GM12878 (cell line): ENCODE results near the gene THADA. TPM values are rescaled to one million over a fixed set of nuclear protein-coding genes. Genes with fewer than 3 reads are reported as not detected.

ENCODE experiments used
- ATAC-seq: fragments of 200-7000 bp; cut with Tn5 transposase; 3 replicates; pipeline ENCODE4 v1.9.1; 2020; ENCODE audit warnings: mild to moderate bottlenecking, moderate library complexity
- BruUV-seq: library from RNA; stranded (reverse); fragments of 400-500 nt; replicated peaks from 2 replicates; lab custom pipeline; 2021; lab: Mats Ljungman, UMichigan
- CTCF ChIA-PET: fragments of 300-600 bp; sonication (Branson Sonifier 250); formaldehyde crosslinking; extraction: SDS; loops from one replicate; lab custom pipeline; 2021; ENCODE audit warnings: inconsistent platforms; lab: Yijun Ruan, JAX
- POLR2A ChIA-PET: fragments of 350-600 bp; formaldehyde crosslinking; extraction: SDS; loops from one replicate; lab custom pipeline; 2021; ENCODE audit warnings: inconsistent platforms; lab: Charles Lee
- RAD21 ChIA-PET: fragments of 300-600 bp; sonication (Branson Sonifier 250); formaldehyde crosslinking; loops from one replicate; lab custom pipeline; 2023; ENCODE audit warnings: antibody characterized with exemption; ENCODE audit not compliant: unreplicated experiment; lab: Charles Lee
- SMC1A ChIA-PET: fragments of 300-600 bp; sonication (Branson Sonifier 250); formaldehyde crosslinking; loops from one replicate; lab custom pipeline; 2023; ENCODE audit not compliant: unreplicated experiment, uncharacterized antibody; lab: Charles Lee
- DNase-seq: peaks from one replicate; pipeline ENCODE4 v3.0.0-alpha.2; 2011; ENCODE audit warnings: low read depth, low spot score
- FAIRE-seq: peaks from 3 replicates; lab custom pipeline; 2011; peaks lifted over from hg19 to GRCh38; lab: Jason Lieb, UNC
- H2AFZ ChIP-seq: 2 replicates; pipeline ENCODE4 v1.6.0; 2011; ENCODE audit warnings: low read depth, low read length, control low read depth; ENCODE audit not compliant: control insufficient read depth
- H3K27ac ChIP-seq: 2 replicates; pipeline ENCODE4 v1.5.1; 2011; ENCODE audit warnings: control low read depth; ENCODE audit not compliant: control insufficient read depth, insufficient read depth
- H3K27me3 ChIP-seq, 2 experiments: replicated peaks in 1 of 2; 2 replicates each; pipeline versions ENCODE4 v1.6.0 to v1.6.1; 2011; ENCODE audit warnings: low read length in 1 of 2; ENCODE audit not compliant: control insufficient read depth in 2 of 2, insufficient read depth in 2 of 2
- H3K36me3 ChIP-seq, 2 experiments: 2 replicates each; pipeline ENCODE4 v1.5.1; 2011; ENCODE audit warnings: low read length in 1 of 2; ENCODE audit not compliant: control insufficient read depth in 2 of 2, insufficient read depth in 2 of 2
- H3K4me1 ChIP-seq: 2 replicates; pipeline ENCODE4 v1.6.1; 2011; ENCODE audit warnings: mild to moderate bottlenecking, low read length, moderate library complexity, mixed read lengths; ENCODE audit not compliant: control insufficient read depth, insufficient read depth
- H3K4me2 ChIP-seq: 2 replicates; pipeline ENCODE4 v1.6.0; 2011; ENCODE audit warnings: control low read depth; ENCODE audit not compliant: control insufficient read depth, insufficient read depth
- H3K4me3 ChIP-seq: fragments of 200-600 bp; sonication (generic); 2 replicates; pipeline ENCODE4 v1.5.1; 2016
- H3K79me2 ChIP-seq: 2 replicates; pipeline ENCODE4 v1.6.0; 2011; ENCODE audit warnings: low read length; ENCODE audit not compliant: control insufficient read depth, insufficient read depth
- H3K9ac ChIP-seq: 2 replicates; pipeline ENCODE4 v1.8.0; 2011; ENCODE audit warnings: low read length, control low read depth, mixed read lengths; ENCODE audit not compliant: control insufficient read depth, insufficient read depth
- H3K9me3 ChIP-seq: replicated peaks from 3 replicates; pipeline ENCODE4 v1.5.1; 2011; ENCODE audit warnings: mild to moderate bottlenecking, low read length; ENCODE audit not compliant: control insufficient read depth, insufficient read depth
- H4K20me1 ChIP-seq: 2 replicates; pipeline ENCODE4 v1.6.0; 2011; ENCODE audit not compliant: control insufficient read depth, insufficient read depth
- BACH1 ChIP-seq: fragments of 450-650 bp; IDR thresholded peaks from 2 replicates; pipeline ENCODE4 v1.6.1; 2017; ENCODE audit warnings: mild to moderate bottlenecking, borderline replicate concordance
- CBX5 ChIP-seq: sonication (generic); IDR thresholded peaks from 2 replicates; pipeline ENCODE4 v1.6.1; 2016; ENCODE audit warnings: low read depth, moderate library complexity, mild to moderate bottlenecking, inconsistent platforms
- GABPA ChIP-seq: IDR thresholded peaks from 2 replicates; pipeline ENCODE4 v1.6.1; 2014; ENCODE audit warnings: antibody characterized with exemption, low read depth, mild to moderate bottlenecking, inconsistent platforms
- MEF2B ChIP-seq: fragments of 450-650 bp; IDR thresholded peaks from 2 replicates; pipeline ENCODE4 v1.6.1; 2018; ENCODE audit warnings: mild to moderate bottlenecking, moderate library complexity; ENCODE audit not compliant: partially characterized antibody, poor library complexity, severe bottlenecking
- STAT3 ChIP-seq: IDR thresholded peaks from 2 replicates; pipeline ENCODE4 v1.6.1; 2011; ENCODE audit warnings: low read depth, low read length, improper control_type of control experiment
- ZBED1 ChIP-seq: IDR thresholded peaks from 2 replicates; pipeline ENCODE4 v1.6.1; 2016; ENCODE audit warnings: borderline replicate concordance
- WGBS: methylation state at CpG from one replicate; pipeline ENCODE4 v1.1.6; 2016; ENCODE audit warnings: low lambda C conversion rate; ENCODE audit not compliant: insufficient replicate concordance, insufficient coverage; ENCODE audit errors: missing lambda C conversion rate; 5-methylcytosine and 5-hydroxymethylcytosine counted together
- in situ Hi-C: fragments of 300-500 bp; cut with MboI; formaldehyde crosslinking; loops from 9 replicates; pipeline ENCODE4 v1.14.3; 2018; ENCODE audit warnings: mixed read lengths
- intact Hi-C: fragments of 100-400 bp; cut with micrococcal nuclease; formaldehyde crosslinking; loops from one replicate; pipeline ENCODE4 v1.14.2; 2022; ENCODE audit not compliant: unreplicated experiment
- polyA plus RNA-seq, 11 experiments: library from polyadenylated mRNA; depleted of rRNA in 4 of 11; unstranded in 6 of 11; stranded (reverse) in 5 of 11; fragments of >200 nt; fragmentation: Nextera tagmentation in 4 of 11; fragmentation: Illumina TruSeq in 1 of 11; extraction: Ambion mirVana in 4 of 11; extraction: Trizol in 1 of 11; gene quantifications; 1 replicate in 1 of 11; 2 replicates in 10 of 11; pipeline versions ENCODE4 v1.2.1 to v1.2.3, GENCODE V29; 2011 to 2016; ENCODE audit warnings: inconsistent platforms in 2 of 11, missing spikeins in 2 of 11, low read depth in 1 of 11
- total RNA-seq, 4 experiments: library from RNA; depleted of rRNA in 3 of 4; stranded (reverse); fragments of >200 nt in 3 of 4; fragmentation: Illumina TruSeq in 1 of 4; extraction: Trizol in 1 of 4; gene quantifications; 2 replicates each; pipeline versions ENCODE4 v1.2.1 to v1.2.3, GENCODE V29; 2013 to 2021
- TF ChIP-seq, protein P1 (sequence below): fragments of 450-650 bp; IDR thresholded peaks from 2 replicates; pipeline ENCODE4 v1.6.1; 2017; ENCODE audit warnings: mild to moderate bottlenecking, moderate library complexity
- TF ChIP-seq, protein P2 (sequence below): fragments of 450-650 bp; formaldehyde crosslinking; IDR thresholded peaks from 2 replicates; pipeline ENCODE4 v1.4.0; 2022; ENCODE audit warnings: mild to moderate bottlenecking, moderate library complexity
- TF ChIP-seq, protein P3 (sequence below): IDR thresholded peaks from 2 replicates; pipeline ENCODE4 v1.6.1; 2012; ENCODE audit warnings: mild to moderate bottlenecking, low read depth, low read length
- TF ChIP-seq, protein P4 (sequence below): fragments of 450-650 bp; IDR thresholded peaks from 2 replicates; pipeline ENCODE4 v1.6.1; 2016; ENCODE audit warnings: mild to moderate bottlenecking

The THADA gene
- total and polyA plus RNA-seq, 10 of the 15 experiments (the other 5 are each of a cell fraction or from before 2014, with no cell fraction given) = 14.6 to 33.2 (median 23.2) TPM

DNA sequence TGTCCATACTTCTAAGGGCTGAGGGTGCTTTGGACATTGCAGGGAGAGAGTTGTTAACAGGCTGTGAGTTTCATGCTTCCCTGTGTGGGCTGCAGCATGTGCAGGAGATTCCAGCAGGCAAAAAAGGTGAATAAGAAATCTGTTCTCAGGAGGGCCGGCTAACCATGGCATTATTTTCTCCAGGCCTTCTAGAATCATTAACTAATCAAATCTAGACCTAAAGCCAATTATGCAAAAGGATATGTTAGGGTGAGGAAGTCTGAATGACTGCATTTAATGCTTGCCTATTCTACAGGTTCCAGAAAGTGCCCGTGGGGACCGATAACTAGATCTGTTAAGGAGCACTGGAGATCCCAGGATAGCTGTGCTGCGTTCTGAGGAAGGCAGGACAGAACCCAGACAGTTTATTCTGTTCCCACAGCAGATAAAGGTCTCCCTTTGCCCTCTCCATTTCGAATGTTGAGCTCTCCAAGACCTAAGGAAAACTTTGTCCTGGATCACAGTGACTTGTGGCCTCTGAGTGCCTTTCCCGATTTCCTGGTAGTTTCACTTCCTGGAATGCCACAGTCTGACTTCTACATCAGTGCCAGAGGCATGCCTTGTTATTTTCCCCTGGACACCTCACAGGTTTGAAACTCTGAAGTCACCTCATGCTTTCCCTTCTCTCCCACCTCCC, 319.4 kb downstream of the THADA start:
- in situ Hi-C loops (no loop called here), intact Hi-C loops (no loop called here)
- CTCF ChIA-PET = interaction anchor here (1.1 kb wide), 1 partner anchor 601 kb away, joined by 3 read pairs; no protein-coding TSS in a partner anchor
- Histone ChIP-seq H3K27me3 (no peaks in the 10 kb centered on the region), H3K27ac (no peak overlapping the region), H3K9ac (no peak overlapping the region), H2AFZ (no peak overlapping the region), H3K4me2 (no peak overlapping the region), H3K4me1 (peaks cover 10% of the 10 kb centered on the region; the same call in 1 of the 2 replicates), H3K79me2 (no peaks in the 10 kb centered on the region), H3K36me3 (no peaks in the 10 kb centered on the region; a peak in 2 of 4 replicates), H3K4me3 (no peak overlapping the region), H3K9me3 (no peaks in the 10 kb centered on the region), H4K20me1 (no peaks in the 10 kb centered on the region)
- DNase-seq = no peak
- SMC1A ChIA-PET = interaction anchor here (1.3 kb wide), 1 partner anchor 111 kb away, joined by 4 read pairs; no protein-coding TSS in a partner anchor
- FAIRE-seq = no peak
- RAD21 ChIA-PET = interaction anchor here (0.9 to 1.5 kb wide), 2 partner anchors 111 to 150 kb away, joined by 3 to 6 read pairs; no protein-coding TSS in a partner anchor
- POLR2A ChIA-PET = interaction anchor here (1.2 kb wide), 1 partner anchor 126 kb away, joined by 3 read pairs; no protein-coding TSS in a partner anchor
- no TSS peak for BruUV-seq
- WGBS = 81% methylated on average over 6 of the region's 6 CpGs
- no peak for ATAC-seq
- TF ChIP-seq, protein P1, sequence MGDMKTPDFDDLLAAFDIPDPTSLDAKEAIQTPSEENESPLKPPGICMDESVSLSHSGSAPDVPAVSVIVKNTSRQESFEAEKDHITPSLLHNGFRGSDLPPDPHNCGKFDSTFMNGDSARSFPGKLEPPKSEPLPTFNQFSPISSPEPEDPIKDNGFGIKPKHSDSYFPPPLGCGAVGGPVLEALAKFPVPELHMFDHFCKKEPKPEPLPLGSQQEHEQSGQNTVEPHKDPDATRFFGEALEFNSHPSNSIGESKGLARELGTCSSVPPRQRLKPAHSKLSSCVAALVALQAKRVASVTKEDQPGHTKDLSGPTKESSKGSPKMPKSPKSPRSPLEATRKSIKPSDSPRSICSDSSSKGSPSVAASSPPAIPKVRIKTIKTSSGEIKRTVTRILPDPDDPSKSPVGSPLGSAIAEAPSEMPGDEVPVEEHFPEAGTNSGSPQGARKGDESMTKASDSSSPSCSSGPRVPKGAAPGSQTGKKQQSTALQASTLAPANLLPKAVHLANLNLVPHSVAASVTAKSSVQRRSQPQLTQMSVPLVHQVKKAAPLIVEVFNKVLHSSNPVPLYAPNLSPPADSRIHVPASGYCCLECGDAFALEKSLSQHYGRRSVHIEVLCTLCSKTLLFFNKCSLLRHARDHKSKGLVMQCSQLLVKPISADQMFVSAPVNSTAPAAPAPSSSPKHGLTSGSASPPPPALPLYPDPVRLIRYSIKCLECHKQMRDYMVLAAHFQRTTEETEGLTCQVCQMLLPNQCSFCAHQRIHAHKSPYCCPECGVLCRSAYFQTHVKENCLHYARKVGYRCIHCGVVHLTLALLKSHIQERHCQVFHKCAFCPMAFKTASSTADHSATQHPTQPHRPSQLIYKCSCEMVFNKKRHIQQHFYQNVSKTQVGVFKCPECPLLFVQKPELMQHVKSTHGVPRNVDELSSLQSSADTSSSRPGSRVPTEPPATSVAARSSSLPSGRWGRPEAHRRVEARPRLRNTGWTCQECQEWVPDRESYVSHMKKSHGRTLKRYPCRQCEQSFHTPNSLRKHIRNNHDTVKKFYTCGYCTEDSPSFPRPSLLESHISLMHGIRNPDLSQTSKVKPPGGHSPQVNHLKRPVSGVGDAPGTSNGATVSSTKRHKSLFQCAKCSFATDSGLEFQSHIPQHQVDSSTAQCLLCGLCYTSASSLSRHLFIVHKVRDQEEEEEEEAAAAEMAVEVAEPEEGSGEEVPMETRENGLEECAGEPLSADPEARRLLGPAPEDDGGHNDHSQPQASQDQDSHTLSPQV = no peak
- TF ChIP-seq BACH1 (no peak), GABPA (no peak), STAT3 (no peak), ZBED1 (no peak), MEF2B (no peak), CBX5 (no peak)
- TF ChIP-seq, protein P2, sequence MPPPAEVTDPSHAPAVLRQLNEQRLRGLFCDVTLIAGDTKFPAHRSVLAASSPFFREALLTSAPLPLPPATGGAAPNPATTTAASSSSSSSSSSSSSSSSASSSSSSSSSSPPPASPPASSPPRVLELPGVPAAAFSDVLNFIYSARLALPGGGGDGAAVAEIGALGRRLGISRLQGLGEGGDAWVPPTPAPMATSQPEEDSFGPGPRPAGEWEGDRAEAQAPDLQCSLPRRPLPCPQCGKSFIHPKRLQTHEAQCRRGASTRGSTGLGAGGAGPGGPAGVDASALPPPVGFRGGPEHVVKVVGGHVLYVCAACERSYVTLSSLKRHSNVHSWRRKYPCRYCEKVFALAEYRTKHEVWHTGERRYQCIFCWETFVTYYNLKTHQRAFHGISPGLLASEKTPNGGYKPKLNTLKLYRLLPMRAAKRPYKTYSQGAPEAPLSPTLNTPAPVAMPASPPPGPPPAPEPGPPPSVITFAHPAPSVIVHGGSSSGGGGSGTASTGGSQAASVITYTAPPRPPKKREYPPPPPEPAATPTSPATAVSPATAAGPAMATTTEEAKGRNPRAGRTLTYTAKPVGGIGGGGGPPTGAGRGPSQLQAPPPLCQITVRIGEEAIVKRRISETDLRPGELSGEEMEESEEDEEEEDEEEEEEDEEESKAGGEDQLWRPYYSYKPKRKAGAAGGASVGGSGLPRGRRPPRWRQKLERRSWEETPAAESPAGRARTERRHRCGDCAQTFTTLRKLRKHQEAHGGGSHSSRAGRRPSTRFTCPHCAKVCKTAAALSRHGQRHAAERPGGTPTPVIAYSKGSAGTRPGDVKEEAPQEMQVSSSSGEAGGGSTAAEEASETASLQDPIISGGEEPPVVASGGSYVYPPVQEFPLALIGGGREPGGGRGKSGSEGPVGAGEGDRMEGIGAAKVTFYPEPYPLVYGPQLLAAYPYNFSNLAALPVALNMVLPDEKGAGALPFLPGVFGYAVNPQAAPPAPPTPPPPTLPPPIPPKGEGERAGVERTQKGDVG = no peak
- TF ChIP-seq, protein P3, sequence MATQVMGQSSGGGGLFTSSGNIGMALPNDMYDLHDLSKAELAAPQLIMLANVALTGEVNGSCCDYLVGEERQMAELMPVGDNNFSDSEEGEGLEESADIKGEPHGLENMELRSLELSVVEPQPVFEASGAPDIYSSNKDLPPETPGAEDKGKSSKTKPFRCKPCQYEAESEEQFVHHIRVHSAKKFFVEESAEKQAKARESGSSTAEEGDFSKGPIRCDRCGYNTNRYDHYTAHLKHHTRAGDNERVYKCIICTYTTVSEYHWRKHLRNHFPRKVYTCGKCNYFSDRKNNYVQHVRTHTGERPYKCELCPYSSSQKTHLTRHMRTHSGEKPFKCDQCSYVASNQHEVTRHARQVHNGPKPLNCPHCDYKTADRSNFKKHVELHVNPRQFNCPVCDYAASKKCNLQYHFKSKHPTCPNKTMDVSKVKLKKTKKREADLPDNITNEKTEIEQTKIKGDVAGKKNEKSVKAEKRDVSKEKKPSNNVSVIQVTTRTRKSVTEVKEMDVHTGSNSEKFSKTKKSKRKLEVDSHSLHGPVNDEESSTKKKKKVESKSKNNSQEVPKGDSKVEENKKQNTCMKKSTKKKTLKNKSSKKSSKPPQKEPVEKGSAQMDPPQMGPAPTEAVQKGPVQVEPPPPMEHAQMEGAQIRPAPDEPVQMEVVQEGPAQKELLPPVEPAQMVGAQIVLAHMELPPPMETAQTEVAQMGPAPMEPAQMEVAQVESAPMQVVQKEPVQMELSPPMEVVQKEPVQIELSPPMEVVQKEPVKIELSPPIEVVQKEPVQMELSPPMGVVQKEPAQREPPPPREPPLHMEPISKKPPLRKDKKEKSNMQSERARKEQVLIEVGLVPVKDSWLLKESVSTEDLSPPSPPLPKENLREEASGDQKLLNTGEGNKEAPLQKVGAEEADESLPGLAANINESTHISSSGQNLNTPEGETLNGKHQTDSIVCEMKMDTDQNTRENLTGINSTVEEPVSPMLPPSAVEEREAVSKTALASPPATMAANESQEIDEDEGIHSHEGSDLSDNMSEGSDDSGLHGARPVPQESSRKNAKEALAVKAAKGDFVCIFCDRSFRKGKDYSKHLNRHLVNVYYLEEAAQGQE = no peak
- TF ChIP-seq, protein P4, sequence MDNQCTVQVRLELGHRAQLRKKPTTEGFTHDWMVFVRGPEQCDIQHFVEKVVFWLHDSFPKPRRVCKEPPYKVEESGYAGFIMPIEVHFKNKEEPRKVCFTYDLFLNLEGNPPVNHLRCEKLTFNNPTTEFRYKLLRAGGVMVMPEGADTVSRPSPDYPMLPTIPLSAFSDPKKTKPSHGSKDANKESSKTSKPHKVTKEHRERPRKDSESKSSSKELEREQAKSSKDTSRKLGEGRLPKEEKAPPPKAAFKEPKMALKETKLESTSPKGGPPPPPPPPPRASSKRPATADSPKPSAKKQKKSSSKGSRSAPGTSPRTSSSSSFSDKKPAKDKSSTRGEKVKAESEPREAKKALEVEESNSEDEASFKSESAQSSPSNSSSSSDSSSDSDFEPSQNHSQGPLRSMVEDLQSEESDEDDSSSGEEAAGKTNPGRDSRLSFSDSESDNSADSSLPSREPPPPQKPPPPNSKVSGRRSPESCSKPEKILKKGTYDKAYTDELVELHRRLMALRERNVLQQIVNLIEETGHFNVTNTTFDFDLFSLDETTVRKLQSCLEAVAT = no peak
